ENCODE measurements around the gene TMED10.
"Not testable (repeated sequence)": the region's sequence is repeated elsewhere in the genome, so short reads cannot be mapped to it uniquely, and the experiment has no call there.

Gene TMED10

GRCh38 chr14:75190023-75190422, 13.6 kb upstream of the TMED10 start:
- DNase-seq = no peak

GRCh38 chr14:75188520-75189268, 12.3 kb upstream of the TMED10 start:
- DNase-seq = no peak

GRCh38 chr14:75188086-75188485, 11.7 kb upstream of the TMED10 start:
- no peak for DNase-seq

- no peak for DNase-seq
Measured at GRCh38 chr14:75186953-75187352, 10.5 kb upstream of the TMED10 start.

GRCh38 chr14:75185251-75186040, 9.0 kb upstream of the TMED10 start:
- DNase-seq = no peak

- no peak for DNase-seq
Measured at GRCh38 chr14:75184492-75184891, 8.1 kb upstream of the TMED10 start.

GRCh38 chr14:75184039-75184438, 7.6 kb upstream of the TMED10 start:
- no peak for DNase-seq

- DNase-seq = no peak
Measured at GRCh38 chr14:75183225-75183624, 6.8 kb upstream of the TMED10 start.

GRCh38 chr14:75182821-75183220, 6.4 kb upstream of the TMED10 start:
- DNase-seq = no peak

- not testable (repeated sequence) for DNase-seq
Measured at GRCh38 chr14:75182163-75182562, 5.8 kb upstream of the TMED10 start.

GRCh38 chr14:75181293-75182062, 5.1 kb upstream of the TMED10 start:
- DNase-seq = no peak

- DNase-seq = no peak
Measured at GRCh38 chr14:75175677-75176141, 703 bp downstream of the TMED10 start.

- no peak for DNase-seq
Measured at GRCh38 chr14:75174066-75174465, 2.3 kb downstream of the TMED10 start.

GRCh38 chr14:75170772-75171171, 5.6 kb downstream of the TMED10 start:
- DNase-seq = no peak

- DNase-seq = no peak
Measured at GRCh38 chr14:75168586-75169335, 7.7 kb downstream of the TMED10 start.

GRCh38 chr14:75167325-75167724, 9.1 kb downstream of the TMED10 start:
- DNase-seq = no peak

- DNase-seq = no peak
Measured at GRCh38 chr14:75165586-75166391, 10.6 kb downstream of the TMED10 start.

GRCh38 chr14:75164809-75165208, 11.6 kb downstream of the TMED10 start:
- no peak for DNase-seq

- no peak for DNase-seq
Measured at GRCh38 chr14:75163677-75164076, 12.7 kb downstream of the TMED10 start.

- DNase-seq = no peak
Measured at GRCh38 chr14:75162631-75163030, 13.8 kb downstream of the TMED10 start.

- DNase-seq = no peak
Measured at GRCh38 chr14:75158843-75159614, 17.4 kb downstream of the TMED10 start.
